Right atrium auricular region (tissue), 2 donors: ENCODE results near the gene ZNF497. TPM values are rescaled to one million over a fixed set of nuclear protein-coding genes. Genes with fewer than 3 reads are reported as not detected.

Experiments used
- DNase-seq: peaks from one replicate; pipeline ENCODE4 v3.0.0-alpha.2; 2019; ENCODE audit warnings: low spot score
- H3K27ac ChIP-seq, 2 donors: fragments of 200-600 bp; sonication (generic); 1 replicate in 1 of 2; 2 replicates in 1 of 2; pipeline ENCODE4 v1.5.1; 2016 to 2019
- H3K27me3 ChIP-seq, 2 donors: fragments of 200-600 bp; sonication (generic); one replicate each; pipeline versions ENCODE4 v1.5.1 to v1.6.0; 2017 to 2019
- H3K36me3 ChIP-seq: fragments of 200-600 bp; sonication (generic); one replicate; pipeline ENCODE4 v1.5.1; 2016
- H3K4me1 ChIP-seq, 2 donors: fragments of 200-600 bp; sonication (generic); one replicate each; pipeline versions ENCODE4 v1.5.1 to v1.6.0; 2017 to 2019
- H3K4me3 ChIP-seq, 2 donors: fragments of 200-600 bp; sonication (generic); 1 replicate in 1 of 2; 2 replicates in 1 of 2; pipeline ENCODE4 v1.5.1; 2017 to 2019; ENCODE audit warnings: mild to moderate bottlenecking in 1 of 2, moderate library complexity in 1 of 2
- H3K9me3 ChIP-seq, 2 donors: fragments of 200-600 bp; sonication (generic); one replicate each; pipeline ENCODE4 v1.5.1; 2019
- total RNA-seq, 2 donors: library from RNA; depleted of rRNA; stranded (reverse); fragments of >200 nt; gene quantifications; one replicate each; pipeline ENCODE4 v1.1.0, GENCODE V29; 2016
- TF ChIP-seq, protein P1 (sequence below), 2 donors: fragments of 200-600 bp; sonication (generic); IDR thresholded peaks; one replicate each; pipeline ENCODE4 v1.5.1; 2019; ENCODE audit warnings: antibody characterized with exemption in 2 of 2

ZNF497 gene
- total RNA-seq, 2 donors from 2014 or later = 0.39 to 0.56 TPM

DNA sequence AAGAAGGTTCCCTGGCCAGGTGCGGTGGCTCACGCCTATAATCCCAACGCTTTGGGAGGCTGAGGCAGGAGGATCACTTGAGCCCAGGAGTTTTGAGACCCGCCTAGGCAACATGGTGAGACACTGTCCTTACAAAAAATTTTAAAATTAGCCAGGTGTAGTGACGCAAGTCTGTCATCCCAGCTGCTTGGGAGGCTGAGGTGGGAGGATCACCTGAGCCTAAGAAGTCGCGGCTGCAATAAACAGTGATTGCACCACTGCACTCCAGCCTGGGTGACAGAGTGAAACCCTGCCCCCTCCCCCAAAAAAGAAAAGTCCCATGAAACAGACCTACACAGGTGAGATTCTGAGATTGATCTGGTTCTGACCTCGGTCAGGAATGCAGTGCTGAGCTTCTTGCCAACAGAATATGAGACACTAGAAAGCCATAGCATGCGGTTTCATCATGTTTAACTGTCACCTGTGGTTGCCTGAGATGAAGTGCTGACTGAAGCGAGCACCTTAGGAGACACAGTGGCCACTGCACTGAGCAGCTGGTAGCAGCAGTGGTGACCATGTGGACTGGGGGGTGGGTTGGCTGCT, 7.2 kb downstream of the ZNF497 start:
- Histone ChIP-seq H3K4me3 (peak overlapping the region in 1 of 2 donors; percentile 45), H3K27ac (no peak overlapping the region), H3K36me3 (no peaks in the 10 kb centered on the region), H3K9me3 (no peaks in the 10 kb centered on the region), H3K27me3 (no peaks in the 10 kb centered on the region), H3K4me1 (peaks cover 0 to 26% of the 10 kb centered on the region in 2 donors)
- DNase-seq = no peak
- TF ChIP-seq, protein P1, sequence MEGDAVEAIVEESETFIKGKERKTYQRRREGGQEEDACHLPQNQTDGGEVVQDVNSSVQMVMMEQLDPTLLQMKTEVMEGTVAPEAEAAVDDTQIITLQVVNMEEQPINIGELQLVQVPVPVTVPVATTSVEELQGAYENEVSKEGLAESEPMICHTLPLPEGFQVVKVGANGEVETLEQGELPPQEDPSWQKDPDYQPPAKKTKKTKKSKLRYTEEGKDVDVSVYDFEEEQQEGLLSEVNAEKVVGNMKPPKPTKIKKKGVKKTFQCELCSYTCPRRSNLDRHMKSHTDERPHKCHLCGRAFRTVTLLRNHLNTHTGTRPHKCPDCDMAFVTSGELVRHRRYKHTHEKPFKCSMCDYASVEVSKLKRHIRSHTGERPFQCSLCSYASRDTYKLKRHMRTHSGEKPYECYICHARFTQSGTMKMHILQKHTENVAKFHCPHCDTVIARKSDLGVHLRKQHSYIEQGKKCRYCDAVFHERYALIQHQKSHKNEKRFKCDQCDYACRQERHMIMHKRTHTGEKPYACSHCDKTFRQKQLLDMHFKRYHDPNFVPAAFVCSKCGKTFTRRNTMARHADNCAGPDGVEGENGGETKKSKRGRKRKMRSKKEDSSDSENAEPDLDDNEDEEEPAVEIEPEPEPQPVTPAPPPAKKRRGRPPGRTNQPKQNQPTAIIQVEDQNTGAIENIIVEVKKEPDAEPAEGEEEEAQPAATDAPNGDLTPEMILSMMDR (IDR thresholded peaks at IDR 0.05) = no peak

DNA sequence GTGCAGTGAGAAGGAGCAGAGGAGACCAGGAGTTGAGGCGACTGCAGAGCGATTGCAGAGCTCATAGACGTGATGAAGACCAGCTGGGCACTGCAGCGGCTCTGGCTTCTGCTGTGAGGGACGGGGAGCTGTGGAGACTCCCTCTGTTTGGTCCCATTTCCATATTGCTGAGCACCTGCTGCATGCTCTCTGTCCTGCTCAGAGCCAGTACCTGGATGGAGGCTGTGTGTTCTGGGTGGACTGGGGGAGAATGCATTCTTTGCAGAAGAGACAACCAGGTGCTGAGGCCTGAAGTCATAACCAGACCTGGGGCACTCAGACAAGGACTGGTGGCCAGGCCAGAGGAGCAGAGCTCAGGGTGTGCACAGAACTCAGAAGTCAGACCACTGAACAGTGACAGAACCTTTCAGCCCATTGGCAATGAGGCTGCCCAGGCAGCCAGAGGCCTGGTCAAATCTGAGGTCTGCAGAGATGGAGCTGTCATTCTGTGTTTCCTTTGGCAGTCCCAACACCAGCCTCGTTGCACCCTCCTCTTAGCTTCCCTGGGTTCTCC, 8.0 kb downstream of the ZNF497 start:
- H3K27ac ChIP-seq = no peak overlapping the region
- no peak for DNase-seq
- H3K4me1 ChIP-seq = peaks cover 0 to 33% of the 10 kb centered on the region in 2 donors
- no peak overlapping the region for H3K4me3 ChIP-seq
- no peaks in the 10 kb centered on the region for H3K36me3 ChIP-seq
- no peaks in the 10 kb centered on the region for H3K27me3 ChIP-seq
- H3K9me3 ChIP-seq = no peaks in the 10 kb centered on the region
- TF ChIP-seq, protein P1 (IDR thresholded peaks at IDR 0.05) = no peak

DNA sequence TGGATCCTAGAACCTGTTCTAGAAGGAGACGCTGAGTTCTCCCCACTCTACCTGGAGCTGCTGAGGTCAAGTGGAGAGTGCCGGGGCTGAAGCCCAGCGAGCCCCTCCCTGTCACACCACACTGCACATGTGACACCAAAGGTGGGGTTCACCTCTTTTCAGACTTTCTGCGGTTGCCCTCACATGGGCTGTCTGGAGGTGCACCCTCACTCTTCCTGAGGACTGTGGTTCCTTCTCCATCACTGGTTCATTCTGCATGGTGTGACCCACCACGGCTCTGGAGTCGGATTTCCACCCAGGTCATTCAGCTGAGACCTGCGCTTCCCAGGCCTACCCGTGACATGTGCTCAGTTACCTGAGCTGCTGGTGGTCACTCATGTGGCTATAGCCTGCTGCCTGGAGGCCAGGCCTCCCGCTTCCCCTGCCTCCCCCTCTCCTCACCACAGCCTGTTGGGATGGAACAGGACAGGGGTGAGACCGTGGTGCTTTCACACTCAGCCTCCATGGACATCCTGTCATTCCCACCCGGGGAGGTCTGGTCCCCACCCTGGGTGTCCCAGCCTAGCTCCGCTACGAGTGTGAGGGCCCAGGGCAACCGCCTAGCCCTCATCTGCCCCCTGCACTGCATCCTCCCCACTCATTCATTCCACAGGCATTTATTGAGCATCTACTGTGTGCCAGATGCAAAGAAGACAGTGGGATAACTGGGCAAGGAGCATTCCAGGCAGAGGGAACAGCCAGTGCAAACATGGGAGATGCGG, 8.7 kb downstream of the ZNF497 start:
- no peak overlapping the region for H3K4me3 ChIP-seq
- no peaks in the 10 kb centered on the region for H3K27me3 ChIP-seq
- DNase-seq = no peak
- peaks cover 0 to 33% of the 10 kb centered on the region in 2 donors for H3K4me1 ChIP-seq
- no peaks in the 10 kb centered on the region for H3K9me3 ChIP-seq
- TF ChIP-seq, protein P1 (IDR thresholded peaks at IDR 0.05) = no peak
- H3K27ac ChIP-seq = no peak overlapping the region
- no peaks in the 10 kb centered on the region for H3K36me3 ChIP-seq

DNA sequence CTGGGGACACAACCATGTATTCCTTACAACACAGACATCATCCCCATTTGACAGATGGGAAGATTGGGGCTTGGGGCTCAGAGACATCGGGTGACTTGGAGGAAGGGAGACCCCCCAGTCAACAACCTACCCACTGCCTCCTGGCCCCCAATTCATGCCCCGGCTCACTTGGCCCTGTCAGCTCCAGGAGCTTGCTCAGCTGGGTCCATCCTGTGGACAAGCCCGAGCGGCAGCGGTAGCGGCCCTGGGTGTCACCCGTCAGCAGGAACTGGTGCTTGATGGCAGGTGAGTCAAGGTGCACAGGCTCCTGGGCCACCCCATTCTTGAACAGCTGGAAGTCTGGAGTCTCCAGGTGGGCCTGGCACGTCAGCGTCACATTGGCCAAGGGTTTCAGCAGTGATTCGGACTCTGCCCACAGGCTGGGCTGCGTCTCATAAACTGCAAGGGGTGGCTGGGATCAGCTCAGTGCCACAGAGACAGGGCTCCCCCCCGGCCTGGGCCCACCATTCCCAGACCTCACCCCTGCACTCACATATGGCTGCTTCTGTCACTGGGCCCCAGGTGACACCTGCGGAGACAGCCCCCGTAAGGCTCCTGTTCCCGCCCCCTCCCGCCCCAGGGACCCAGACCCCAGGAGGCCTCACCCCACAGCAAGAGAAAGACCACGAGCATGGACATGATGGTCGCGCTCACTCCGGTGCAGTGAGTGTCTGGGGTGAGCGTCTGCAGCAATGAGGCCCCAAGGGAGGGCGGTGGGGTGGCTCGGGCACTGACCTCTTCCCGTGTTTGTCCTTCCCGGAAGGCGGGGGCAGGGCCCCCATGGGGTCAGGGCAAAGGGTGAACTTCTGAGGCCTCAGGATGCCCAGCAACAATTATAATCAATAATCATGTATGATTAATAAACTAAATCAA, 9.5 kb downstream of the ZNF497 start, which contains the start of gene A1BG:
TSS of gene A1BG (minus strand) at position 733 of the 912 bp plus-strand sequence. CDS start at position 678, 55 bp downstream.
- TF ChIP-seq, protein P1 (IDR thresholded peaks at IDR 0.05) = no peak
- Histone ChIP-seq H3K27ac (no peak within 1 kb of the TSS), H3K4me3 (no peak within 1 kb of the TSS), H3K9me3 (no peaks in the 10 kb centered on the region), H3K36me3 (no peaks in the 10 kb centered on the region), H3K4me1 (peaks cover 0 to 33% of the 10 kb centered on the region in 2 donors), H3K27me3 (no peaks in the 10 kb centered on the region)
- DNase-seq = no peak

DNA sequence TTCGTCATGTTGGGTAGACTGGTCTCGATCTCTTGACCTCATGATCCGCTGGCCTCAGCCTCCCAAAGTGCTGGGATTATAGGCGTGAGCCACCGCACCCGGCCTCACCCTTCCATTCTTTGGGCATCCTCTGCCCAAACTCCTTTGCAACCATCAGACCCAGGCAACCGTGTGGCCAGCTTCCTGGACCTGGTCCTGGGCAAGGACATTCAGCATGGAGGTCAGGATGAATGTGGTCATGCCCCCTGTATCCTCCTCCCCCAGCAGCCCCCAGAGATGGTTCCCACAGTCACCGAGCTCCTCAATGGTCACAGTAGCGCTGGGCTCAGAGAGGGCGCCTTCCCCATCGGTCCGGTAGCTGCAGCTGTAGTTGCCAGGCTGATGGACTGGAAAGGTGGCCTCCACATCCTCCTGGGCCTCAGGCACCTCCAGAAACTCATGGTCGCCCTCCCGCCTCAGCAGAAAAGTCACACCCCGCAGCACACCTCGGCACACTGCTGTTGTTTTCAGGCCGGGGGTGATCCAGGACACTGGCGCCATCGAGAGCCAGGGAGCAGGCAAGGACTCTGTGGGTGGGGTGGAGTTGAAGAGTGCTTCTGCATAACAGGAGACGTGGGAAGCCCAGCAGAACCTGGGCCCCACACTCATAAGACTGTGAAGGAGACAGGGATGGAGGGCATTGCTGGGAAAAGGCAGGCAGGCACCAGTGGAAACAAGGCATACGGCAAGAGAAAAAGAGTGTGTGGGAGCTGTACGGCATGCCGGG, 10.4 kb downstream of the ZNF497 start:
- no peaks in the 10 kb centered on the region for H3K36me3 ChIP-seq
- peaks cover 0 to 2% of the 10 kb centered on the region in 2 donors for H3K27me3 ChIP-seq
- no peak for DNase-seq
- peaks cover 0 to 29% of the 10 kb centered on the region in 2 donors for H3K4me1 ChIP-seq
- no peak overlapping the region for H3K27ac ChIP-seq
- H3K4me3 ChIP-seq = no peak overlapping the region
- TF ChIP-seq, protein P1 (IDR thresholded peaks at IDR 0.05) = no peak
- H3K9me3 ChIP-seq = no peaks in the 10 kb centered on the region
